ENCODE results near the gene DNAJB14. TPM values are rescaled to one million over a fixed set of nuclear protein-coding genes. Genes with fewer than 3 reads are reported as not detected.
A peak's percentile ranks its signal among the peaks of the same experiment; 100 is the strongest.

The DNAJB14 gene
- 36.8 and 49.1 TPM in 2 replicates for total RNA-seq (ENCODE audit: low replicate concordance)

DNA sequence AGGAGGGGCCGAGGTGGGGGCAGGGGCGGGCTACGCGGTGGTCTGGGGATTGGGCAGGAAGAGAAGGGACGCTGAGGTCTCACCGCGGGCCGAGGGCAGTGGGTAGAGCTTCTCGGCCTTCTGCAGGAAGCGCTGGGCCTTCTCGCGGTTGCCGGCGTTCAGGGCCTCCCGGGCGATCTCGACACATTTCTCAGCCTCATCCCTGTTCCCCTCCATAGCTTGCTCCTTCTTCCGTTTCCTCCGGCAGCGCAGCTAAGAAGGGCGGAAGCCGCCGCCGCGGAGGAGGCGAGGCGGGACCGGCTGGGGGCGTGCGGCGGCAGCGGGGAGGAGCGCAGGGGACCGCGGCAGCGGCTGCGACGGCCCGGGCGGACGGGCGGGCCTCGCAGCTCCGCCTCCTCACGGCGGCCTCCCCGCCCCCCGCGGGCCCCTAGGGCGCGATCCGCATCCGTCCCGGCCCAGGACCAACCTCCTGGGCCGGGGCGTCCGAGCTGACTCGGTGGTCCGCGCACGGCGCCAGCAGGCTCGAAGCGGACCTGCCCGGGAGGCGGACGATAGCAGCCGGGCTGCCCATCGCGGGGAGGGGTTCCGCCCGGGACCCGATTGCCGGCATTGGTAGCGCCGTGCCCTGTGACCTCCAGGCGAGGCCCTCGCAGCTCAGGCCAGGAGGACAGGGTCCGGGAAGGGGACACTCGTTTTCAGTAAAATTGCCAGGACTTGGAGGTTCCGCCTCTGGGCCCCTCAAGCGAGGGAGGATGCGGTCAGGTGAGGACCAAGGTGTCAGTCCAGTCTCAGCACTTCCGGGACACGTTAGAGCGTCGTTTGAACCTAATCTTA is at the start of gene DNAJB14:
TSS of gene DNAJB14 (minus strand) at position 263 of the 834 bp plus-strand sequence. CDS start at position 216, 47 bp downstream.
- TF ChIP-seq, protein P1, sequence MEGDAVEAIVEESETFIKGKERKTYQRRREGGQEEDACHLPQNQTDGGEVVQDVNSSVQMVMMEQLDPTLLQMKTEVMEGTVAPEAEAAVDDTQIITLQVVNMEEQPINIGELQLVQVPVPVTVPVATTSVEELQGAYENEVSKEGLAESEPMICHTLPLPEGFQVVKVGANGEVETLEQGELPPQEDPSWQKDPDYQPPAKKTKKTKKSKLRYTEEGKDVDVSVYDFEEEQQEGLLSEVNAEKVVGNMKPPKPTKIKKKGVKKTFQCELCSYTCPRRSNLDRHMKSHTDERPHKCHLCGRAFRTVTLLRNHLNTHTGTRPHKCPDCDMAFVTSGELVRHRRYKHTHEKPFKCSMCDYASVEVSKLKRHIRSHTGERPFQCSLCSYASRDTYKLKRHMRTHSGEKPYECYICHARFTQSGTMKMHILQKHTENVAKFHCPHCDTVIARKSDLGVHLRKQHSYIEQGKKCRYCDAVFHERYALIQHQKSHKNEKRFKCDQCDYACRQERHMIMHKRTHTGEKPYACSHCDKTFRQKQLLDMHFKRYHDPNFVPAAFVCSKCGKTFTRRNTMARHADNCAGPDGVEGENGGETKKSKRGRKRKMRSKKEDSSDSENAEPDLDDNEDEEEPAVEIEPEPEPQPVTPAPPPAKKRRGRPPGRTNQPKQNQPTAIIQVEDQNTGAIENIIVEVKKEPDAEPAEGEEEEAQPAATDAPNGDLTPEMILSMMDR (IDR thresholded peaks at IDR 0.05; ENCODE audit: insufficient read depth, low read length), result no peak
- H3K4me3 ChIP-seq (ENCODE audit: low read depth, low read length), result peak within 1 kb of the TSS; percentile 87
- DNase-seq (ENCODE audit: low read depth), result peak; percentile 62

DNA sequence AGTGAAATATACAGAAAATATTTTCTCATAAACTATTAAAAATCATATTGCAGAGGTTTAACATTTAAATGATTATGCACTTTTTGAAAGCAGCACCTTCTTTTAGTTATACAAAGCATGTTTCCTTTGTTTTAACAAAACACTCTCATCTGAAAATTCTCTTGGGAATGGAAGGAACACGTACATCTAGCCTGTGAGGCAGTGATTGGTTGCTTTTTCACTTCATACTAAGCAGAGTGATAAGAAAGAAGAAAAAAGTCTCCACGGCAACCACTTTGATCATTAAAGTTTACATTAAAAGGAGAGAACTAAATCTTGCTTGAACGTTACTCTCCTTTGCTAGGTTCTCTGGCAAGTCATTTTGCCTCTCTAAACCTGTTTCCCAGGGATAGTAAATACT is 45.3 kb upstream of the DNAJB14 start:
- TF ChIP-seq, protein P1 (IDR thresholded peaks at IDR 0.05; ENCODE audit: insufficient read depth, low read length), result no peak
- peak; percentile 38 for DNase-seq (ENCODE audit: low read depth)
- no peak overlapping the region for H3K4me3 ChIP-seq (ENCODE audit: low read depth, low read length)

DNA sequence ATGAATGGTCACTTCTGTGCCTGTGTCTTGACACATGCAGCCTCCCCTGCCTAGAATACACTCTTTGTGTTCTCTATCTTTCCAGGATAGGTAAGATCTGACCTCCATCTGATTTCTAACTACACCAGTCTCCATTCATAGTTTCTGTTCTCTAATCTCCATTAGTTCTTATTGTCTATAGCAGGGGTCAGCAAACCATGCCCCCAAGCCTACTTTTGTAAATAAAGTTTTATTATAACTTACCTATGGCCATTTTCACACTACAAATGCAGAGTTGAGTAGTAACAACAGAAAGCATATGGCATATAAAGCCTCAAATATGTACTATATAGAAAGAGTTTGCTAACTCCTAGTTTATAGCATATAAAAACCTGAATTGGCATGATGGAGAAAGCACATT is 41.3 kb upstream of the DNAJB14 start:
- TF ChIP-seq, protein P1 (IDR thresholded peaks at IDR 0.05; ENCODE audit: insufficient read depth, low read length), result no peak
- no peak for DNase-seq (ENCODE audit: low read depth)
- no peak overlapping the region for H3K4me3 ChIP-seq (ENCODE audit: low read depth, low read length)

DNA sequence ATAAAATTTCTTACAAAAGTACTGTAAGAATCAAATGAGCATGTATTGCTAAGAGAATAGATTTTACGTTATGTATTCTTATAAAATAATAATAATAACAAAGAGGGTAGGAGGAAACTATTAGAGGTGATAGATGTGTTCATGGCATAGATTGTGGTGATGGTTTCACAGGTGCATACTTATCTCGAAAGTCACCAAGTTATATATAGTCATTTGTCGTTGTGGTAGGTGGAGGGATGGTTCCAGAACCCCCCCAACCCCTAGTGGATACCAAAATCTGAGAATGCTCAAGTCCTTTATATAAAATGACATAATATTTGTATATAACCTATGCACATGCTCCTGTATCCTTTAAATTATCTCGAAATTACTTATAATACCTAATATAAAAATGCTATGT is 40.4 kb upstream of the DNAJB14 start:
- TF ChIP-seq, protein P1 (IDR thresholded peaks at IDR 0.05; ENCODE audit: insufficient read depth, low read length), result no peak
- no peak overlapping the region for H3K4me3 ChIP-seq (ENCODE audit: low read depth, low read length)

DNA sequence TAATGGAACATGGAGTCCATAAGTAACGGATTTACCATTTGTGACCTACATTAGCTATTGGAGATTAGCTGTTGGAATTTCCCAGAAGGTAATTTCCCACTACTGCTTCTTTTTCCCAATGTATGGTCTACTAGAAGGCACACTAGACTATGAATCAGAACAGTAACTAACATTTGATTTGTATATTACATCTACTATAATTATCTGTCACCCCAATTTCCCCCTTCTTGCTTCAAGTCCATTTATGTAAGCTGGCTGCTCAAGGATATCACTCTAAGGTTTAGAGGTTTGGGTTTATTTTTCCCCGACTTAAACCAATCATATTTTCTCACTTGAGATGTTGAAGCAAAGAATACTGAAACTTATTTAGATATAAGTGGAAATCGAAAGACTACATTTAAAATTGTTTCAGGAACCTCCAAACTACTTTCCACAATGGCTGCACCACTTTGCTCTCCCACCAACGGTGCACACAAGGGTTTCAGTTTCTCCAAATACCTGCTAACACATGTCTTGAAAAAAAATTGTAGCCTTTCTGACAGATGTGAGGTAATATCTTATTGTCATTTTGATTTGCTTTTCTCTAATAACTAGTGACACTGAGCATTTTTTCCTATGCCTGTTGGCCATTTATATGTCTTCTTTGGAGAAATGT is 37.0 kb upstream of the DNAJB14 start:
- no peak overlapping the region for H3K4me3 ChIP-seq (ENCODE audit: low read depth, low read length)
- no peak for DNase-seq (ENCODE audit: low read depth)
- TF ChIP-seq, protein P1 (IDR thresholded peaks at IDR 0.05; ENCODE audit: insufficient read depth, low read length), result no peak

More for the DNA sequence above, 40.4 kb upstream of the DNAJB14 start:
- DNase-seq (ENCODE audit: low read depth), result no peak

DNA sequence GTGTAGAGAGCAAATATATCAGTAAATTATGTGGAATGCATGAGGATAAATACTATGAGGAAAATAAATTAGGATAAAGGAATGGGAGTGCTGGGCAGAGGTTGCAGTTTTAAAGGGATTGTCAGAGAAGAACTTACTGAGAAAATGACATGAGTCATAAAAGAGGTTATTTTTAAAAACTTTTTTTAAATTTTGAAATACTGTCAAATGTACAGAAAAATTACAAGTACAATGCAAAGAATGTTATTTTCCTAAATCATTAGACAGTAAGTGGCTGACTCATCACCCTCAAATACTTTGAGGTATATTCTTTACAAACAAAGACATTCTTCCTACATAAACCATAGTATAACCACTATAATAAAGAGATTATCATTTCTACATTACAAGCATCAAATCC is 33.5 kb upstream of the DNAJB14 start:
- DNase-seq (ENCODE audit: low read depth), result no peak
- no peak overlapping the region for H3K4me3 ChIP-seq (ENCODE audit: low read depth, low read length)
- TF ChIP-seq, protein P1 (IDR thresholded peaks at IDR 0.05; ENCODE audit: insufficient read depth, low read length), result no peak
